Amniotic epithelial cell (primary cell): ENCODE data around the gene HPN.
"Not testable (repeated sequence)": the region's sequence is repeated elsewhere in the genome, so short reads cannot be mapped to it uniquely, and the experiment has no call there.

Experiments
- DNase-seq: peaks from one replicate; pipeline ENCODE4 v3.0.0-alpha.2; 2010; ENCODE audit warnings: low read depth

Gene HPN

DNA sequence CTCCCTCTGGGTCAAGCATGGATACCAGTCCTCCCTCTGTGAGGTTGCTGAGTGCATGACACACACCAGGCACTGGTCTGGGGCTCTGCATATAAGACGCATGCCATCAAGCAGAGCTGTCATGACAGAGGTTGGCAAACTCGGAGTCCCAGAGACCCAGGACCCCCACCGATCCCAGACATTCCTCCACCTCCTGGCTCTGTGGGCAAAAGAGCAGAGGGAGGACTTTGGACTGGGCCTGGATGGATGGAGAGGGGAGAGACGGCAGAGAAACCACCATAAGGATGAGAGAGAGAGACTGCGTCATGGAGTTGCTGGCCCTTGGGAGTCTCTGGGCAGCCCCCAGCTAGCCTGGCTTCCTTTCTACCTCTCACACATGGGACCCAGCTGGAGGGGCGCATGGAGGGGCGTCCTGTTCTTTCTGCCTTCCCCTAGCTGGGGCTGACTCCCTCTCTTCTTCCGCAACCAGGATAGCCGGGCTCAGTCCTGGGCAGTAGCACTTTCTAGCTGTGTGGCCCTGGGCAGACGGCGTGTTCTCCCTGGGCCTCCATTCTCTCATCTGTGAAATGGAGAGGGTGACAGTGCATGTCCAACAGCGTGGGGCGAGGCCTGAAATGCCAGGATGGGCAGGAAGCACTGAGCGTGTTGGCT is 1.6 kb downstream of the HPN start:
- no peak for DNase-seq

DNA sequence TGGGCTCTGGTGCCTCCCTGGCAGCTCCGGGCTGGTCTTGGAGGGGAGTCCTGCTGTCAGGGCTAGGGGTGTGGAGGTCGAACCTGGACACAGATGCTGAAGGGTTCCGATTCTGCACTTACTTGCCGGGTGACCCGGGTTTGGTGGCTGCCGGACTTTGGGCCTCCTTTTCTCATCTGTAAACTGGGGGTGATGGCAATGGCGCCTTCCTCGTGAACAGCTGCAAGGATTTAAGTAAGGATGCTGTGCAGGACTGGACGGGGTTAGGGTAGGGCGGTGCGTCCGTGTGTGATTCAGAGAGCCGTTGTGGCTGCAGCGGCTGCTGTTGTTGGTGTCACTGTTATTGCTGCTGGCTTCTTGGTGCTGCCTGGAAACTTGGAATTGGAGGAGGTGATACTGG is 2.4 kb downstream of the HPN start:
- DNase-seq, result no peak

DNA sequence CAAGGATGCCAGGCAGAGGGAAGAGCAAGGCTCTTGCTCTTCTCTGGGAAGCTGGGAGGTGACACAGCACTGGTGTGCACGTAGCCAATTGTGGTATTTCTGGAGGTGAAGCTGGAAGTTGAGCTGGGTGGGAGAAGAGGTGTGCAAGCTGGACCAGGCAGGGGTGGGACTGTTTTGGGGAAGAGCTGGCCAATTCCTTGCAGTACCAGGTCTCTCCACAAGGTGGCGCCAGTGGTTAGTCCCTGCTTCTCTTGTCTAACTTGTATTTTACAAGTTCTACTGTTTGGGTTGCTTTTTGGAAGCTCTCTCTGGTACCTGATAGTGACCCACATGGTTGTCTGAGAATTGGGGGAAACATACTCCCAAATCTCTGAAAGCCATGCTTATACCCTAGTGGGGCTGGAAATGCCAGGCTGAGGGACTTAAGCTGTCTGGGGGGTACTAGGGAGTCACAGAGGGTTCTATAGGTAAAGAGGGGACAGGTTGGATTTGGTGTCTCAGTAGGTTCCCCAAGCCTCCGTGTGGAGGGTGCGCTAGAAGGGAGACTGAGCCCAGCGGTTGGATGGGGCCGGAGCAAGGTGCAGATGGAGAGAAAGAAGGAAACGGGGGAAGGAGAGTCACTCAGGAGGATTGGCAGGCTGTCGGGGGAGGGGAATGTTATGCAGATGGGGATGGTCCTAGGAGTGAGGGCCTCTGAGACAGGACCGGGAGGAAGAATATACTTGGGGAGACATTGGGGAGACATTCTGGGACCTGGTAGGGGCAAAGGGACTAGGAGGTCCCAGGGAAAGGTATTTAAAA is 3.0 kb downstream of the HPN start:
- peak; percentile 33 for DNase-seq

DNA sequence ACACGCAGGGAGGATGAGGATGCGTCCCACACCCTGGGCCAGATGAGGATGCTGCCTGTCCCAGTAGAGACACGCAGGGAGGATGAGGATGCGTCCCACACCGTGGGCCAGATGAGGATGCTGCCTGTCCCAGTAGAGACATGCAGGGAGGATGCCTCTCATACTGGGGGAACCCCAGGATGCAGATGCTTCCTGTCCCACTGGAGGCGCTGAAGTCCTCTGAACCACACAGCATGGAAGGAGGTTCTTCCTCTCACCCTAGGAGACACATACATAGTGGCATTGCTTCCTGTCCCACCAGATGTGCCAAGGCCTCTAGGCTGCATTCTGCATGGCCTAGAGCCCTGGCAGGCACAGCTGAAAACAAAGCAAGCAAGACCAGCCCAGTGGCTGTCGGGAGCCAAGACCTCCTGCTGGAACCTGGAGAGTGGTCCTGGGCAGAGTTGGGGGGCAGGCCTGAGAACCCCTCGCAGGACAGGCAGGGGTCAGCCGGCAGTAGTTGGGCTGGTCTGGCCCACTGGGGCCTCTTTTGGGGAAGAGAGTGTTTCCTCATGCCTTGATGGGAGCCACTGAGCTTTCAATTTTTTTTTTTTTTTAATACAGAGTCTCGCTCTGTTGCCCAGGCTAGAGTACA is 4.3 kb downstream of the HPN start:
- DNase-seq, result no peak

DNA sequence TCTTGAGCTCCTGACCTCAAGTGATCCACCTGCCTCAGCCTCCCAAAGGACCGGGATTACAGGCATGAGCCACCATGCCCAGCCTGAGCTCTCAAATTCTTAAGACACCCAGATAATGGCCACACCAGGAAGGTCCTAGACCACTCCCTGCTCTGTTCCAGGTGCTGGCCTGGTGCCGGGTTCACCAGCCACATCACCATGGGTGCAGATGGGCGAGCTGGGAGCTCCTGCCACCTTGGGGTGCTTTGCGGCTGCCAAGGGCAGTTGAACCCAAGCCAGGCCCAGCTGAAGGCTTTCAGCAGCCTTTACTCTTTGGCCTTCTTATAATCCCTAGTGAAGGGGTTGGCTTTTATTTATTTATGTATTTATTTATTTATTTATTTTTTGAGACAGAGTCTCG is 4.9 kb downstream of the HPN start:
- no peak for DNase-seq

DNA sequence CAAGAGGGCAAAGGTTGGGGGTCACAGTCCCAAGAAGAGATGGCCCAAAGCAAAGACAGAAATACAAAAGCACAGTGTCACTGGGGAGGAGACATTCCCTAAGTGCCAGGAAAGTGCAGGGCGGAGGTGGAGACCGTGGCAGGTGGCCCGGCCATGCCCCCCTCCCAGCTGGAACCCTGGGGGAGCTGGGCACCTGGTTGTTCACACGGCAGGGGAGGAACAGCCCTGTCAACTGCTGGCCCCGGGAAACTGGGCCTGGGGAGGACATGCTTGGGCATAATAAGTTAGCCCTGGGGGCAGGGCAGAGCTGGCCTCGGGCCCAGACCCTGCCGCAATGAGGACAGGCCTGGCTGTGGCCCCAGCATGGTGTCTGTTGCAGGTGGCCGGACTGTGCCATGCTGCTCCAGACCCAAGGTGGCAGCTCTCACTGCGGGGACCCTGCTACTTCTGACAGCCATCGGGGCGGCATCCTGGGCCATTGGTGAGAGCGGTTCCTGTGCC is 7.4 kb downstream of the HPN start:
- DNase-seq, result no peak

DNA sequence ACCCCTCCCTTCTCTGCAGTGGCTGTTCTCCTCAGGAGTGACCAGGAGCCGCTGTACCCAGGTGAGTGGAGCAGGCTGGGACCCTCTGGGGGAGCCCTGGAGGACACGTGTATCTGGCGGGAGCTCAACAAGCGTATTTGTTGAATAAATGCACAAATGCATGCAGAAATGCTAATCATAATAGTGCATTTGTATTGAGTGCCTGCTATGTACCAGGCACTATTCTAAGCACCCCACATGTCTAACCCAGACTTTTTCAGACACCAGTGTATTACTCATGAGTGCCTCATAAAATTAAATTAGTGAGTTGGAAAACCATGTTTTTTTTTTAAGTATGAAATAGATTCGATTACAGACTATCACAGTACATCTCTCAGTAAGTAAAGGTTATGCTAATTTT is 7.9 kb downstream of the HPN start:
- no peak for DNase-seq

DNA sequence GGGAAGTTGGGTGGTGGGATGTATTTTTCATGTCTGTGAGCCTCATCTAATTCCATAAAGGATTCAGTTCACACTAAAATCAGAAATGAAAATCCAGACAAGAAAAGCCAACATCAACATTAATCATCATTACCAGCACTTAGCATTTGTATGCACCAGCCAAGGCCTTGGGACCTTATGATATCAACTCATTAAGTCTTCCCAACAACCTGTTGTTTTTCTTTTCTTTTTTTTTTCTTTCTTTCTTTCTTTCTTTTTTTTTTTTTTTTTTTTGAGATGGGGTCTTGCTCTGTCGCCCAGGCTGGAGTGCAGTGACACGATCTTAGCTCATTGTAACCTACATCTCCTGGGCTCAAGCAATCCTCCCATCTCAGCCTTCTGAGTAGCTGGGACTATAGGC is 9.1 kb downstream of the HPN start:
- DNase-seq, result not testable (repeated sequence)

DNA sequence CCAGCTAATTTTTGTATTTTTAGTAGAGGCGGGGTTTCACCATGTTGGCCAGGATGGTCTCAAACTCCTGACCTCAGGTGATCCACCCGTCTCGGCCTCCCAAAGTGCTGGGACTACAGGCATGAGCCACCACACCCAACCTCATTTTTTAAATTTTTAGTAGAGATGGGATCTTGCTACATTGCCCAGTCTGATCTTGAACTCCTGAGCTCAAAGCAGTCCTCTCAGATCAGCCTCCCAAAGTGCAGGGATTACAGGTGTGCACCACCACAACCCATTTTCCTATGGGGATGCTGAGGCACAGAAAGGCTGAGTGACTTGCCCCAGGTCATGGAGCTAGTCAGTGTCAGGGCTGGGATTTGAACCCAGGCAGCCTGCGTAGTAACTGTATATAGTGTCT is 9.7 kb downstream of the HPN start:
- DNase-seq, result not testable (repeated sequence)

DNA sequence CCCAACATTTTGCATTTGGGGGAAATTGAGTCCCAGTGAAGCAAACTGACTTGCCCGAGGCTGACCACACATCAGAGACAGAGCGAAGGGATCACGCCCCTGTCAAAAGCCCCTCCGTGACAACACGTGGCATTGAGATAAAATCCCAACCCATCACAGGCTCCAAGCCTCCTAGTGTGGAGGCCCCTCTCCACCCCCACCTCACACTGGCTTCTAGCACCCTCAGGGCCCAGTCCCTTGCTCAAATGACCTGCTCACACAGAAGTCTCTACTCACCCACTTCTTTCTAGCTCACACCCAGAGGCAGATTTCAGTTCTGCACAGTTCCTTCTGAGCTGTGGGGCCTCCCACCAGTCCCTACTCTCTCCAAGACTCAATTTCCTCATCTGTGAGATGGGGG is 10.3 kb downstream of the HPN start:
- no peak for DNase-seq

DNA sequence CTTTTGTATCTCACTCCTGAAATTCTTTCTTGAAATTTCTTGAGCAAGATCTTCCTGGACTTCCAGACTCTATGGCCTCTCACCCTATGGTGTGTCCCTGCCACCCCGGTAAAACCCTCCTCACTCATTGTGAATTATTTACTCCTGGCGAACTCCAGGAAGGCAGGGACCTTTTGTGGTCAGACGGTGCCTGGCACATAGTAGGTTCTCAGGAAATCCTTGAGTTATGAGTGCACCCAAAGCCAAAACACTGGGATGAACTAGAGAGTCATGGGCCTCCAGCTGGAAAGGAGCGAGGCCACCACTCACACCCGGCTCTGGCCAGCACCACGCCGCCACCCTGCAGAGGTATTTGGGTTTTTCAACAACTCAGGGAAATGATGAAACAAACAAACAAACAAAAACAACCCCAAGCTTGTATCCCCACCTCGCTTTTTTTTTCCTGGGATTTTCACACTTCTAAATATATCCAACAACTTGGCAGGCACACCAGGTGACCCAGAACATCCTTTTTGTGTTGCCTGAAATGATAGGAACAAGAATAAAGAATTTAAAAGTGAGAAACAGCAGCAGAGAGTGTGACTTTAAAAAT is 11.2 kb downstream of the HPN start:
- DNase-seq, result no peak

DNA sequence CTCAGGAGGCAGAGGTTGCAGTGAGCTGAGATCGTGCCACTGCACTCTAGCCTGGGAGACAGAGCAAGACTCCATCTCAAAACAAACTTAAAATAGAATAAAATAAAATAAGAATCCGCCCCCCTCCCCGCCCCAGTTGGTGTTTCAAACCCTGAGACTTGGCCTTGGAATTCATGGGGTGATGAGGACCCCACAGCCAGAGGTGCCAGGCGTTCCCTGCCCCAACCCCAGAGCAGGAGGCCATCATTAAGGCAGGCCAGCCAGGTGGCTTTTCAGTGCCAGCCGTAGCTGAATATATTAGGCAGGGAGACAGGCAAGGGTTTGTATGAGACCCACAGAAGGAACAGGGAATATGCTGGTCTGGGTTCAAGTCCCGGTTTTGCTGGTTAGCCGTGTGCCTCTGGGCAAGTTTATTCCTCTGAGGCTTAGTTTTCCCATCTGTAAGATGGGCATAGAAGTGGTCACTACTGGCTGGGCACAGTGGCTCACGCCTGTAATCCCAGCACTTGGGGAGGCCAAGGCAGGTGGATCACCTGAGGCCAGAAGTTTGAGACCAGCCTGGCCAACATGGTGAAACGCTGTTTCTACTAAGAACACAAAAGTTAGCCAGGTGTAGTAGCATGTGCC is 12.3 kb downstream of the HPN start:
- DNase-seq, result no peak

DNA sequence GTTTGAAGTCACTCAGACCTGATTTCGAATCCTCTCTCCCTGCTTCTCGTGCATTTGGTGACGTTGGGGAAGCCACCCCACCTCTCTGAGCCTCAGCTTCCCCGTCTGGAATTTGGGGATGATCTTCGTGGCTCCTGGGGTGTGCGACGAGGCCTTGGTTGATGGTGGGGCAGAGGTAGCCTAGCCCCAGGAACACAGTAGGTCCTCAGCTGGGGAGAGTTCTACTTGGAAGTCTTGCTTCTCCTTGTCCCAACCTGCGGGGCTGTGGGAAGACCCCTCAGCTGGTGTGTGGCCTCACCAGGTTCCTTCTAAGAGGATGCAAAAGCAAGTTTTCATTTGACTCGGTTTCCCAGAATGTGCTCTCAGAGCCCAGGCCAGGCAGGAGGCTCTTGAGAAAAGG is 13.1 kb downstream of the HPN start:
- no peak for DNase-seq

DNA sequence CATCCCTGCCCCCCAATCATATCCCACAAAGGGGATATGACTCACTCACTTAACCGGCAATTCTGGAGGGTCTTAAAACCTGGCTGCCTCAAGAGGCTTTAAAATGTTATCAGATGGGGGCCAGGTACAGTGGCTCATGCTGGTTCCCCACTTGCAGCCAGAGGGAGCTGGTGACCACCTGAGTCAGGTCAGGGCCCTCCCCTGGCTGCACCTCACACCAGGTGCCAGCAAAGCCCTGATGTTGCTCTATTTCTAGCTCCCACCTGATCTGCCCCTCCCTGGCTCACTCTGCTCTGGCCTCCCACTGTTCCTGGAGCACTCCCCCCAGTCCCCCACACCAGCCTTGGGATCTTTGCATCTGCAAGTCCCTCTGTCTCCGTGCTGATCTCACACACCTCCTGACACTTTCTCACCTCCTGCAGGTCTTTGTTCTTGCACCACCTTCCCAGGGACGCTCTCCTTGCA is 14.2 kb downstream of the HPN start:
- DNase-seq, result no peak

DNA sequence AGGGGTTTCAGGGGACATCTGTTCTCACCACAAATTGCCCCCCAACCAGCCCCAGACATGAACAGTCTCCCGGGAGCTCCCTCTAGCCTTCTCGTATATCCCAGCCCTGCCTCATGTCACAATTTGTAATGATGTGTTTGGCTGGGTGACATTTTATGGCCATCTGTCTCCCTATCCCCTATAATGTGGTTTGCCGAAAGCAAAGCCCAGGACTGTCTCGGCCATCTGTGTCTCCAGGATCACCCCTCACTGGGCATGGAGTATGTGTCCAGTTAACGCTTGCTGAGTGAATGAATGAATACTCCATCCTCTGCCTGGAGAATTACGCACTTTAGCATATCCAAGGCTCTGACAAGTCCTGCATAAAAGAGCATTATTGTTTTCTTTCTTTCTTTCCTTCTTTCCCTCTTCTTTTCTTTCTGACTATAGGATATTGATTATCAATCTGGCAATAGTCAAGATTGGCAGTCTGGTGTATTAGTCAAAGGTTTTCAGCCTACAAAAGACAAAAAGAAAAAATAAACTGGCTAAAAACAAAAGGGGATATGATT is 15.1 kb downstream of the HPN start:
- DNase-seq, result no peak

DNA sequence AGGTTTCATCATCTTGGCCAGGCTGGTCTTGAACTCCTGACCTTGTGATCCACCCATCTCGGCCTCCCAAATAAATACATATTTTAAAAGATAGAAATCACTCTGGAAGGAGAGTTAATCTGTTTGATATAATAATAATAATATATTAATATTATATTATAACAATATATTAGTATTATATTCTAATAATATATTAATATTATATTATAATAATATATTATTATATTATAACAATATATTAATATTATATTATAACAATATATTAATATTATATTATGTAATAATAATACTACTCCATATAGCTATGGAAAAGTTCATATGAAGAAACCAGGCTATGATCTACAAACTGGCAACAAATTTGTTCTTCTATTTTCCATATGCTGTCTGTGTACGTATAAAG is 16.8 kb downstream of the HPN start:
- DNase-seq, result no peak

DNA sequence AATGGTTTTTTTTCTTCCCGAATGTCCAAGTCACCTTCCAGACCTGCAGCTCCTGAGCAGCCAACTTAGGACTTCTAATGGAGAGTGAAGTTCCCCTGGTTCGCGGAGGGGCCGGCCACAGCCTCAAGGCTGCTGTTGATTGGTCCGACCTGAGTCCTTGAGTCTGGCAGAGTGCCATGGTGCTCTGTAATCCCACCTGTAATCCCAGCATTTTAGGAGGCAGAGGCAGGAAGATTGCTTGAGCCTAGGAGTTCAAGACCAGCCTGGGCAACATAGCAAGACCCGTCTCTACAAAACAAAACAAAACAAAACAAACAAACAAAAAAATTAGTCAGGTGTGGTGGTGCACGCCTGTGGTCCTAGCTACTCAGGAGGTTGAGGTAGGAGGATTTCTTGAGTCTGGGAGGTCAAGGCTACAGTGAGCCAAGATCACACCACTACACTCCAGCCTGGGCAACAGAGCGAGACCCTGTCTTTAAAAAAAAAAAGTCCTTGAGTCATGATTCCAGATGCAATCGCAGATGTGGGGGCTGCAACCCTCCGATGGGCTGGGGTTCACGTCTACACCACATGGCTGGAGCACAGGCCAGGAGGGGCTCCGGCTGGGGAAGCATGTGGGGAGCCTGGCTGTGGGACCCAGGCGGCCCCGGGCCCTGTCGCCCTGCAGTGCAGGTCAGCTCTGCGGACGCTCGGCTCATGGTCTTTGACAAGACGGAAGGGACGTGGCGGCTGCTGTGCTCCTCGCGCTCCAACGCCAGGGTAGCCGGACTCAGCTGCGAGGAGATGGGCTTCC is 17.7 kb downstream of the HPN start:
- DNase-seq, result no peak

DNA sequence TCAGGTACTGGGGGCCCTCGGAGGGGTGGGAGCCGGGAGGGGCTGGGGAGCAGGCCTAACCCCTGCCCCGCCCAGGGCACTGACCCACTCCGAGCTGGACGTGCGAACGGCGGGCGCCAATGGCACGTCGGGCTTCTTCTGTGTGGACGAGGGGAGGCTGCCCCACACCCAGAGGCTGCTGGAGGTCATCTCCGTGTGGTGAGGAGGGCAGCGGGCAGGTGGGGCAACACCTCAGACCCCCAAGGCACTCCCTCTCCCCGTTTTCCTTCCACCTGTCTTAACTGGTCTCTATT is 18.2 kb downstream of the HPN start:
- no peak for DNase-seq

DNA sequence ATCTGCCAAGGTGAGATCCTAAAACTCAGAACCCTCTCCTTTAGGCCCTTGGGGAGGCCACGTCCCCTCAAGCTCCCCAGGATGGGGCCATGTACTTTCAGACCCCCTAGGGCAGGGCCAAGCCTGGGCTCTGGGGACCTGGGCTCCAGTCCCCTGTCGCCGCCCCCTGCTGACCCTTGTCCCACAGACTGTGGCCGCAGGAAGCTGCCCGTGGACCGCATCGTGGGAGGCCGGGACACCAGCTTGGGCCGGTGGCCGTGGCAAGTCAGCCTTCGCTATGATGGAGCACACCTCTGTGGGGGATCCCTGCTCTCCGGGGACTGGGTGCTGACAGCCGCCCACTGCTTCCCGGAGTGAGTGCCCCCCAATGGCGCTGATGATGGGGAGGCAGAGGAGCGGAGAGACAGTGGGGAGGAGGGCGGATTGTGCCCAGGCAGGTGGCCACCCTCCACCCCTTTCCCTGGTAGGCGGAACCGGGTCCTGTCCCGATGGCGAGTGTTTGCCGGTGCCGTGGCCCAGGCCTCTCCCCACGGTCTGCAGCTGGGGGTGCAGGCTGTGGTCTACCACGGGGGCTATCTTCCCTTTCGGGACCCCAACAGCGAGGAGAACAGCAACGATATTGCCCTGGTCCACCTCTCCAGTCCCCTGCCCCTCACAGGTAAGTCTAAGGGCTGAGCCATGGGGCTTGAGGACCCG is 18.8 kb downstream of the HPN start:
- no peak for DNase-seq

DNA sequence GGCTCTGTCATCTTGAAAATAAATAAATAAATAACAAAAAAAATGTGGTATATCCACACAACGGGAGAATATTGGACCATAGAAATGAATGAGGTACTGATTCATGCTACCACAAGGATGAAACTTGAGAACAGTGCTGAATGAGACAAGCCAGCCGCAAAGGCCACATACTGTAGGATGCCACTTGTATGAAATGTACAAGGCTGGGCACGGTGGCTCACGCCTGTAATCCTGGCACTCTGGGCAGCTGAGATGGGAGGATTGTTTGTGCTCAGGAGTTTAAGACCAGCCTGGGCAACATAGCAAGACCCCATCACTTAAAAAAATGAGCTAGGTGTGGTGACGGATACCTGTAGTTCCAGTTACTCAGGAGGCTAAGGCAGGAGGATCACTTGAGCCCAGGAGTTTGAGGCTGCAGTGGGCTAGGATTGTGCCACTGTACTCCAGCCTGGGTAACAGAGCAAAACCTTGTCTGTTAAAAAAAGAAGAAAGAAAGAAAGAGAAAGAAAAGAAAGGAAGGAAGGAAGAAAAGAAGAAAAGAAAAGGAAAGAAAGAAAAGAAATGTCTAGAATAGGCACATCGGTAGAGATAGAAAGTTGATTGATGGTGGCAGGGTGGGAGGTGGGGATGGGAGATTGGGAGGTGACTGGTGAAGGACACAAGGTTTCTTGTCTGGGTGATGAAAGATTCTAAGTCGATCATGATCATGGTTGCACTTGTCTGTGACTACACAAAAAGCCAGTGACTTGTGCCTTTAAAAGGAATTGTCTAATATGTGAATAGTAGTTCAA is 20.3 kb downstream of the HPN start:
- DNase-seq, result no peak
